GOT3 (cell line): ENCODE measurements around the gene ARHGAP8.

Experiments used
- DNase-seq: peaks from one replicate; lab custom pipeline; 2025; ENCODE audit warnings: mixed read lengths; lab: John Stamatoyannopoulos, UW

The ARHGAP8 gene

DNA sequence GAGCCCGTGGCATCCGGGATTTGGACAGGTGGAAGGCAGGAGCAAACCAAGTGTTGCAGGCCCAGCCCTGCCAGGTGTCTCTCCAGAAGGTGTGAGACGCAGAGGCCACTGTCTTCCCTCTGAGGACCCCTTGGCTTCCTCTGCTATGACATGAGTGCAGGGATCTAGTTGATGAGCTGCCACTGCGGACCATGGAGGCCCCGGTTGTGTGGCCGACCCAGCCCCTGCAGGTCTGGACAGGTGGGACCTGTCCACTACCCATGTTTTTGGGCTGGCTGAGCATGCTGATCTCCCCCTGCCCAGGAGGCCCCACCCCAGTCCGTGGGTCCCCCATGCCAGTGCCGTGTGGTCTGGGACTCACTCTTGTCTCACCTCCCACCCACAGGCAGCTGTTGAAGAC is 27.5 kb upstream of the ARHGAP8 start:
- DNase-seq: no peak

DNA sequence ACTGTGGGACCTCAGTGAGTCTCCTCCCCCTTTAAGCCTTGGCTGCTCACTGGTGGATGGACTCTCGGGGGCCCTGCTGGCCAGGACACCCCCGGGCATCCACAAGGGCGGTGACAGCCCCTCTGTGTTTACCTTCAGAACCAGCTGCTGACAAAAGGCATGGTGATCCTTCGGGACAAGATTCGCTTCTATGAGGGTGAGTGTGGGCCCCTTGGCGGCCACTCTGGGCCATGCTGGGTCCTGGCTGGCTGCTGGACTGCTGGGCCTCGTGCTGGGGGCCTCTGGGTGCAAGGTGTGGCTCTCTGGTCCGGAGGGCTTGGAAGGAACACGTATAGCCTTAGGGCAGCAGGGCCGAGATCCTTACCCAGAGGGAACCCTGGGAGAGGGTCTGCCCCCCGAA is 25.9 kb upstream of the ARHGAP8 start:
- DNase-seq: no peak

GRCh38 chr22:44727148-44727547 is 25.2 kb upstream of the ARHGAP8 start:
- no peak for DNase-seq

DNA sequence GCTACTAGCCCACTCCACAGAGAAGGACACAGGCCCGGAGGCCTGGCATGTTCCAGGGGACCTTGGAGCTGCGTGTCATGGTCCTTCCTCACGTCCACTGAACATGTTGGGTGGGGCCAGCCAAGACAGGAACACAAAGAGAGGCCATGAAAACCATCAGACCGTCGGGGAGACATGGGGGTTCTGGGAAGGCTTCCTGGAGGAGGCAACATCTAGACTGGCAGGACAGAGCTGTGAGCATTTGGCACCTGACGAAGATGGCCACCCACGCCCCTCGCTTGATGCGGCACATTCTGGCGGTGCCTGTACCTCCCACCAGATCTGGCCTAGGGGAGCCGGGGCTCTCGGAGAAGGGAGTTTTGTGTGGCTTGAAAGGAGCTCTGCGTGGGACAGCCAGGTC is 24.7 kb upstream of the ARHGAP8 start:
- no peak for DNase-seq

- DNase-seq: no peak
These were observed 23.5 kb upstream of the ARHGAP8 start for GRCh38 chr22:44728761-44729324.

- DNase-seq: no peak
These were observed 22.9 kb upstream of the ARHGAP8 start for GRCh38 chr22:44729391-44730021.

DNA sequence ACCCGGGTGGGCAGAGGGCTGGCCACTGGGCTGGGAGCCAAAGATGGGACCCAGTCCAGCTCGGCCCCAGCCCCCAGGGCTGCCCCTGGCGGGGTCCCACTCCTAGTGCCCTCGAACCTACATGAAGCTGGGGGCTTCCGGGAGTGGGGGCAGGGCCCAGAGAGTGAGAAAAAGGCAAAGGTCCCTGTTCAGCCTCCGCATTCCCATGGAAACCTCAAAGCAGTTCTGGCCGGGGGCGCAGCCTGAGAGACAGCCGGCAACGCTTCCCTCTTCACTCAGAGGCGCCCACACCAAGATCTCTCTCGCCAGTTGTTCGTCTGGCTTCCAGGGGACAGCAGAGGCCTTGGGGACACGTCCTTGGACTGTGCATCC is 22.4 kb upstream of the ARHGAP8 start:
- DNase-seq: no peak

- no peak for DNase-seq
These were observed 21.7 kb upstream of the ARHGAP8 start for GRCh38 chr22:44730490-44731356.

DNA sequence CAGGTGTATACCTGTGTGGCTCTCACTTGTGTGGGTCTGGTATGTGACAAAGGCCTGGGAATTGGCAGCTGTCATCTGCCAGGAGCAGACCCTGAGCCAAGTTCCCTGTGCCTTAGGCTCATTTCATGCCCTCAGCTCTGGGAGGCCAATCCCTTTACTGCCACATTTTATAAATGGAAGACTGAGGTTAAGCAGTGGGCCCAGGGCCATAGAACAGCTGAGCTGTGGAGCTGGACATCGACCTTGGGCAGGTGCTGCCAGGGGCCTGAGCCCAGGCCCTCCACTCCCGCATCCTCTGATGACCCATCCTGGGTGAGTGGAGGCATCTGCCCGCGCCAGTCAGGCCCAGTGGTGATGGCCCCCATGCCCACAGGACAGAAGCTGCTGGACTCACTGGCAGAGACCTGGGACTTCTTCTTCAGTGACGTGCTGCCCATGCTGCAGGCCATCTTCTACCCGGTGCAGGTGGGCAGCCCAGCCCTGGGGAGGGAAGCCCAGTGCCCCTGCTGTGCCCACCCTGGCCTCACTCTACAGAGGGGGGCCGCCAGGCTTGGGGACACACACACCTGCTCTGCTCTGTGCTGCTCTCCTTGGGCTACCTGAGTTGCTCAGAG is 20.9 kb upstream of the ARHGAP8 start:
- DNase-seq: no peak

GRCh38 chr22:44732017-44732561 is 20.3 kb upstream of the ARHGAP8 start:
- no peak for DNase-seq

GRCh38 chr22:44732661-44733060 is 19.7 kb upstream of the ARHGAP8 start:
- no peak for DNase-seq

DNA sequence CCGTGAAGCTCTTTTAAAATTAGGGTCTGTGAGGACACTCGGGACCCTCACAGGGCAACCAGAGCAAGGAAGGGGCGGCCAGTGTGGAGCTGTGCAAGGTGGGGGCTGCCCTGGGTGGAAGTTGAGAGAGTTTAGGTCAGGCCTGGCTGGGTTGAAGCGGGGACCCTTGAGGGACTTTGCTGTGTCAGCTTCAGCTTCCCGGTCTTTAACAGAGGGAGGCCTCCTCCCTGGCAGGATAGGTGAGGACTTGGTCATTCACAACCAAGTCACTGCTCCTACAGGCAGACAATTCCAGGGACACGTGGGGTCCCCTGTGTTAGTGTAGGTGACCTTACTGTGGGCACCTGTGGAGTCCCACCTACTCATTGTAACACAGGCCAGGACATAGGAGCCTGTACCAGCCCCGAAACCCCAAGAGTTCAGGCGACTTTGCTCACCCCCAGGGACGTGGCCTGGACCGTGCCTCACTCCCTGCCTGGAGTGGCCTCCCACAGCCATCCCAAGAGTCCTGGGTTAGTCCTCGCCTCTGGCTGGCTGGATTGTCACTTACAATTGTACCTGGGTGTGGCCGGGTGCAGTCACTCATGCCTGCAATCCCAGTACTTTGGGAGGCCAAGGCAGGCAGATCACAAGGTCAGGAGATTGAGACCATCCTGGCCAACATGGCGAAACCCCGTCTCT is 18.8 kb upstream of the ARHGAP8 start:
- no peak for DNase-seq

- DNase-seq: no peak
These were observed 18.1 kb upstream of the ARHGAP8 start for GRCh38 chr22:44734278-44734677.

DNA sequence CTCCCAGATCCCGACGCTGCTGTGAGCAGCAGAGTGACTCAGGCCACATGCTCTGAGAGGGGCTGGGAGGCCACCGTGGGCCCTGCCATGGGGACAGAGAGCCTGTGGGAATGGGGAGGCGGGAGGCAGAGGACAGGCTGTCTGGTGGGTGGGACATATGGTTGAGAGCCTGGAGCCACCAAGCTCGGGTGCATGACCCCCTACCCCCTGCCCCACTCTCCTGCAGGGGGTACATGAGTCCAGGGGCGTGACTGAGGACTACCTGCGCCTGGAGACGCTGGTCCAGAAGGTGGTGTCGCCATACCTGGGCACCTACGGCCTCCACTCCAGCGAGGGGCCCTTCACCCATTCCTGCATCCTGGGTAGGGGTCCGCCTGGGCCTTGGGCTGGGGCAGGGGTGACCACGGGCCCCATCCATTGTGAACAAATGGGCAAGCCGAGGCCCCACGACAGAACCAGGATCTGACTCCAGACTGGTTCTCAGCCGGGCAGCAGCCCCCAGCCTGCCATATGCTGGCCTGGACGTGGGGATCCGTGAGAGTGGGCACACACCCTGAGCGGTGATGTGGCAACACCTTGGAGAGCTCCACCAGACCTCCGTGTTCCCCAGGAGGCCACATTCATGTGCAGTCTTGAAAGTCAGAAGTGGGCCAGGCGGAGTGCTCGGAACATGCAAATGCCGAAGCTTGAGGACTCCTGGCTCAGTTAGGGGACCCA is 17.4 kb upstream of the ARHGAP8 start:
- no peak for DNase-seq

GRCh38 chr22:44735518-44736428 is 16.6 kb upstream of the ARHGAP8 start:
- DNase-seq: no peak

DNA sequence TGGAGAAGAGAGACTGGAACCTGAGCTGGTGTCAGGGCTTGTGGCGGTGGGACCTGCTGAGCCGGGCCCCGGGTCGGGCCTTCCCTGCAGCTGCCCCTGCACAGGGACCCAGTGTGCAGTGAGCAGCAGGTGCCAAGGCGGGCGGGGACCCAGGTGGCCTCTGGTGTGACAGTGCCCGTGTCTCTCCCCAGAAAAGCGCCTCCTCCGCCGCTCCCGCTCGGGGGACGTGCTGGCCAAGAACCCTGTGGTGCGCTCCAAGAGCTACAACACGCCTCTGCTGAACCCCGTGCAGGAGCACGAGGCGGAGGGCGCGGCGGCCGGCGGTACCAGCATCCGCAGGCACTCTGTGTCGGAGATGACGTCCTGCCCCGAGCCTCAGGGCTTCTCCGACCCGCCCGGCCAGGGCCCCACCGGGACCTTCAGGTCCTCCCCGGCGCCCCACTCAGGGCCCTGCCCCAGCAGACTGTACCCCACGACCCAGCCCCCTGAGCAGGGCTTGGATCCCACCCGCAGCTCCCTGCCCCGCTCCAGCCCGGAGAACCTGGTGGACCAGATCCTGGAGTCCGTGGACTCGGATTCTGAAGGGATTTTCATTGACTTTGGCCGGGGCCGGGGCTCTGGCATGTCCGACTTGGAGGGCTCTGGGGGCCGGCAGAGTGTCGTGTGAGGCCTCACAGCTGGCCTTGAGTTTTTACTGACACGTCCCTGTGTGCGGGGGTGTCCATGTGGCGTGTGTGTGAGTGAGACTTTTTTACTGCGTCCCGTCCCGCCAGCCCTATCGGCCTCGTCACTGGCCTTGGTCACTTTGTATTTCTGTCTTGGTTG is 15.6 kb upstream of the ARHGAP8 start:
- DNase-seq: no peak

GRCh38 chr22:44737406-44738346 is 14.7 kb upstream of the ARHGAP8 start:
- DNase-seq: no peak

DNA sequence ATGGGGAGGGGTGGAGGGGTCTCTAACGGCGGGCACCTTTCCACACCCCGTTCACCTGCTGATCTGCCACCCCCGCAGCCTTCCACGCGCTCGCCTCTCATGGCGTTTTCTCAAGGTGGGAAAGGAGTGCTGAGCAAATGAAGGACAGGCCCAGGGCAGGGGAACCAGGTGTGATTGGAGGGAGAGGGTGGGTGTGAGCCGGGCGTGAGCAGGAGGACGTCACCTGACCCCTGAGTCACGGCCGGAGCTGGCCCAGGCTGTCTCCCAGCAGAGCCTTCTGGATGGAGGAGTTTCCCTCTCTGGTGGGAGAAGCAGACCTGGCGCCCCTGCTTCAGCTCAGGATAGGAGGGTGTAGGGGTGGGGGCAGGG is 14.0 kb upstream of the ARHGAP8 start:
- no peak for DNase-seq
